Parathyroid adenoma (tissue), 2 donors: ENCODE data around the gene ANO6.

Experiments
- H2AFZ ChIP-seq: fragments of 300-600 bp; sonication (generic); one replicate; pipeline ENCODE4 v1.7.0; 2017; ENCODE audit warnings: antibody characterized with exemption, mild to moderate bottlenecking
- H3K27ac ChIP-seq: fragments of 300-600 bp; sonication (generic); one replicate; pipeline ENCODE4 v1.7.0; 2017
- H3K27me3 ChIP-seq: fragments of 300-600 bp; sonication (generic); one replicate; pipeline ENCODE4 v1.7.0; 2017; ENCODE audit warnings: low read length; ENCODE audit not compliant: control insufficient read depth, insufficient read depth
- H3K36me3 ChIP-seq: fragments of 300-600 bp; sonication (generic); one replicate; pipeline ENCODE4 v1.7.0; 2017; ENCODE audit warnings: low read length; ENCODE audit not compliant: control insufficient read depth, insufficient read depth
- H3K4me1 ChIP-seq: fragments of 300-600 bp; sonication (generic); one replicate; pipeline ENCODE4 v1.7.0; 2017; ENCODE audit warnings: control low read depth
- H3K4me2 ChIP-seq: fragments of 300-600 bp; sonication (generic); one replicate; pipeline ENCODE4 v1.7.0; 2017; ENCODE audit warnings: low read length
- H3K4me3 ChIP-seq: fragments of 300-600 bp; sonication (generic); one replicate; pipeline ENCODE4 v1.7.0; 2017; ENCODE audit warnings: low read depth, low read length
- H3K79me2 ChIP-seq: fragments of 300-600 bp; sonication (generic); one replicate; pipeline ENCODE4 v1.7.0; 2017; ENCODE audit warnings: control low read depth
- H3K9ac ChIP-seq: fragments of 300-600 bp; sonication (generic); one replicate; pipeline ENCODE4 v1.7.0; 2017; ENCODE audit warnings: mild to moderate bottlenecking
- H3K9me3 ChIP-seq: fragments of 300-600 bp; sonication (generic); one replicate; pipeline ENCODE4 v1.7.0; 2017; ENCODE audit warnings: low read length; ENCODE audit not compliant: control insufficient read depth
- TF ChIP-seq, protein P1 (sequence below): fragments of 300-600 bp; sonication (generic); IDR thresholded peaks from one replicate; pipeline ENCODE4 v1.7.0; 2017; ENCODE audit warnings: antibody characterized with exemption, mild to moderate bottlenecking
- donor health status: primary hyperparathyroidism.

Gene ANO6

DNA sequence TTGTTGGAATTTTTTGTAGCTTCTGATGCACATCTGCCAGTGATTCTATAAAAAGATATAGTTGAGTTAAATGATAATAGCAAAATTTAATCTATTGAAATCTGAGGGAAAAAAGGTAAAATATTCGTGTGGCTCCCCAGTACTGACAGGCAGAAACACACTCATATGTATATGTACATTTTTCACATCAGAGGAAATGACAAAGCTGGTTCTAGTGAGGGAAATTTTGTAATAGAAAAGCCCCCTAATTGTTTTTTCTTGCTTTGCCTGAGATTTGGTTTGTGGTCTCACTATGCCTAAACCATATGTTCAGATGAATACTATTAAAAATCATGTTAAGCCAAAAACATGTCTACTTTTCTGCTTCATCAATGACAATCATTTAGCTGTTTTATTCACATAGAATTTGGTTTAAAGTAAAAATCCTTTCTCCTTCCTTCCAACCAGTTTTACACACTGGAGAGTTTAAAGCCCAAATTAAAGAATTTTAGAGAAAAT lies 203.5 kb downstream of the ANO6 start:
- H3K9me3 ChIP-seq = no peaks in the 10 kb centered on the region
- no peaks in the 10 kb centered on the region for H3K36me3 ChIP-seq
- no peaks in the 10 kb centered on the region for H3K79me2 ChIP-seq
- no peak overlapping the region for H3K27ac ChIP-seq
- H3K4me2 ChIP-seq = no peak overlapping the region
- no peaks in the 10 kb centered on the region for H3K4me1 ChIP-seq
- no peak overlapping the region for H3K4me3 ChIP-seq
- no peak overlapping the region for H2AFZ ChIP-seq
- TF ChIP-seq, protein P1, sequence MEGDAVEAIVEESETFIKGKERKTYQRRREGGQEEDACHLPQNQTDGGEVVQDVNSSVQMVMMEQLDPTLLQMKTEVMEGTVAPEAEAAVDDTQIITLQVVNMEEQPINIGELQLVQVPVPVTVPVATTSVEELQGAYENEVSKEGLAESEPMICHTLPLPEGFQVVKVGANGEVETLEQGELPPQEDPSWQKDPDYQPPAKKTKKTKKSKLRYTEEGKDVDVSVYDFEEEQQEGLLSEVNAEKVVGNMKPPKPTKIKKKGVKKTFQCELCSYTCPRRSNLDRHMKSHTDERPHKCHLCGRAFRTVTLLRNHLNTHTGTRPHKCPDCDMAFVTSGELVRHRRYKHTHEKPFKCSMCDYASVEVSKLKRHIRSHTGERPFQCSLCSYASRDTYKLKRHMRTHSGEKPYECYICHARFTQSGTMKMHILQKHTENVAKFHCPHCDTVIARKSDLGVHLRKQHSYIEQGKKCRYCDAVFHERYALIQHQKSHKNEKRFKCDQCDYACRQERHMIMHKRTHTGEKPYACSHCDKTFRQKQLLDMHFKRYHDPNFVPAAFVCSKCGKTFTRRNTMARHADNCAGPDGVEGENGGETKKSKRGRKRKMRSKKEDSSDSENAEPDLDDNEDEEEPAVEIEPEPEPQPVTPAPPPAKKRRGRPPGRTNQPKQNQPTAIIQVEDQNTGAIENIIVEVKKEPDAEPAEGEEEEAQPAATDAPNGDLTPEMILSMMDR = no peak
- H3K9ac ChIP-seq = no peak overlapping the region
- H3K27me3 ChIP-seq = no peaks in the 10 kb centered on the region

DNA sequence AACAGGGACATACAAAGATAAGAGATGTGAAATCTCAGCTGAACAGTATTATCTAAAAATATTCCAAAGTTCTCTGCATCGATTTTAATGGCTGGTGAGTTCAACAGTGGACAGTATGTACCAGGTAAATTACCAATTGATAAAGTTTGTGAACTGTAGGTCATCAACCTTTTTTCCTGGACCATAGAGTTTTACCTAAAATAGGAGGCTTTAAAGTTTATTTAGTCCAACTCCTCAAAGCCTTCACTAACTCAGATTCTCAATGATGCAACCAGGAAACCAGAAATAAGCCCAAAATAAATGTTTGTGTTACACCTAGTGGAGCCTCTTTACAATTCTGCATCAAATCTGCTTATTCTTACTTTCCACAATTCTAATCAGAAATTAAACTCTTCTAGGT lies 205.8 kb downstream of the ANO6 start:
- no peak overlapping the region for H3K4me3 ChIP-seq
- no peaks in the 10 kb centered on the region for H3K79me2 ChIP-seq
- no peak overlapping the region for H2AFZ ChIP-seq
- H3K4me2 ChIP-seq = no peak overlapping the region
- H3K36me3 ChIP-seq = no peaks in the 10 kb centered on the region
- TF ChIP-seq, protein P1 = no peak
- no peak overlapping the region for H3K9ac ChIP-seq
- H3K4me1 ChIP-seq = no peaks in the 10 kb centered on the region
- H3K27me3 ChIP-seq = no peaks in the 10 kb centered on the region
- H3K9me3 ChIP-seq = no peaks in the 10 kb centered on the region
- no peak overlapping the region for H3K27ac ChIP-seq

DNA sequence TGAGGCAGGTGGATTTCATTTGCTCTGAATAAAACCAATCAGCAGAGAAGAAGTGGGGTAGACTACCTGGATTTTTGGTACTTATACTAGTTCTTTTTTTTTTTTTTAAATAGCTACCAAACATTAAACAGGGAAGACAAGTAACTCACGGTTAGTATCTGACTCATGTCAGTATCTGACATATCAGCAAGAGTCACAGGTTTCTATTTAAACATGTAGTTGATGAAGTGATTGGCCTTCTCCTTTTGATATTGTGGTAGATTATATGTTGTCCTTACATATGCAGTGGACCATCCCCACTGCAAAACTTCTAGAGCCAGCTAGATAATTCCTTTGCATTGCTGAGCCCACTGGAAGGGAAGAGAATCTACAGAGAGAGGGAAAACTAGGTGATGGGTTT lies 208.0 kb downstream of the ANO6 start:
- TF ChIP-seq, protein P1 = no peak
- Histone ChIP-seq H3K4me3 (no peak overlapping the region), H3K4me1 (no peaks in the 10 kb centered on the region), H3K27me3 (no peaks in the 10 kb centered on the region), H3K9ac (no peak overlapping the region), H2AFZ (no peak overlapping the region), H3K36me3 (no peaks in the 10 kb centered on the region), H3K27ac (no peak overlapping the region), H3K9me3 (no peaks in the 10 kb centered on the region), H3K79me2 (no peaks in the 10 kb centered on the region), H3K4me2 (no peak overlapping the region)

DNA sequence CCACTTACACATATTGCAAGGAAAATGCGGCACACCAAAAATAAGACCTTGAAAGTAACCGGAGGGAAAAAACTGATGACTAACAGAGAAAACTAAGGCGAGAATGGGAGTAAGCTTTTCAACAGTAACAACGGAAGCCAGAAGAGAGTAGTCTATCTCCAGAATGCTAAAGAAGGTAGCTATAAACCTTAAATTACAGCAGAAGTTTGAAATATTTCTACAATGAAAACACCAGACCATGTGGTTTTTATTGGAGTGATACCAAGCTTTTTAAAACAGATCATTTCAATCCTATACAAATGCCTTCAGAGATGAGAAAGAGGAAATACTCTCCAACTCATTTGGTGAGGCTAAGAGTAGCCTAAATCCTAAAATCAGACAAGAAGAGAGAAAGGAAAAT lies 209.5 kb downstream of the ANO6 start:
- Histone ChIP-seq H3K27me3 (no peaks in the 10 kb centered on the region), H3K4me1 (no peaks in the 10 kb centered on the region), H3K4me3 (no peak overlapping the region), H3K4me2 (no peak overlapping the region), H3K36me3 (no peaks in the 10 kb centered on the region), H3K79me2 (no peaks in the 10 kb centered on the region), H2AFZ (no peak overlapping the region), H3K9me3 (no peaks in the 10 kb centered on the region), H3K27ac (no peak overlapping the region), H3K9ac (no peak overlapping the region)
- TF ChIP-seq, protein P1 = no peak

DNA sequence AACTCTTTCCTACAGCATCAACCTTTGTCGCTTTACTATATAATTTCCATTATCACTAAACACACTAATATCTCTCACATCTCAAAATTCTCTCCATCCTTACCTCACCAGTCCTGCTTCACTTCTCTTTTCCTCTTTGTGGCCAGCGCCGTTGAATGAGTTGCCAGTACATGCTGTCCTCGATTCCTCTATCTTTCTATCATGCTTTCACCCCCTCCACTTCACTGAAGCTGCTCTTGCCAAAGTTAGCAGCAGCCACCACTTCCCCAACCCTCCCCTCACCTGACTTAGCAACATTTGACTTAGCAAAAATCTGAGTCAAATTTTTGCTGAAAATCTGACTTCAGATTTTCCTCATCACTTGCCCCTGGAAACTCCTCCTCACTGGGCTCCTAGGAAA lies 210.4 kb downstream of the ANO6 start:
- H3K27ac ChIP-seq = no peak overlapping the region
- H3K4me2 ChIP-seq = no peak overlapping the region
- no peak overlapping the region for H2AFZ ChIP-seq
- no peaks in the 10 kb centered on the region for H3K36me3 ChIP-seq
- H3K4me3 ChIP-seq = no peak overlapping the region
- H3K9ac ChIP-seq = no peak overlapping the region
- H3K79me2 ChIP-seq = no peaks in the 10 kb centered on the region
- no peaks in the 10 kb centered on the region for H3K9me3 ChIP-seq
- TF ChIP-seq, protein P1 = no peak
- no peaks in the 10 kb centered on the region for H3K27me3 ChIP-seq
- no peaks in the 10 kb centered on the region for H3K4me1 ChIP-seq
